Liver (tissue), 9 donors: Measurements from ENCODE around the gene ABAT. TPM values are rescaled to one million over a fixed set of nuclear protein-coding genes. Genes with fewer than 3 reads are reported as not detected.

Source experiments
- DNase-seq: peaks from one replicate; pipeline ENCODE4 v3.0.0-alpha.2; 2017; ENCODE audit warnings: low spot score
- H3K27ac ChIP-seq, 2 donors: one replicate each; pipeline ENCODE4 v1.7.0; 2013; ENCODE audit warnings: inconsistent platforms in 2 of 2, low read length in 2 of 2, control low read depth in 1 of 2, low read depth in 1 of 2, mild to moderate bottlenecking in 1 of 2
- H3K27me3 ChIP-seq, 4 donors: one replicate each; pipeline versions ENCODE4 v1.6.1 to v1.7.0; 2013; ENCODE audit warnings: low read length in 3 of 4, inconsistent platforms in 1 of 4, mild to moderate bottlenecking in 1 of 4, moderate library complexity in 1 of 4; ENCODE audit not compliant: control insufficient read depth in 4 of 4, insufficient read depth in 4 of 4
- H3K36me3 ChIP-seq, 4 donors: one replicate each; pipeline versions ENCODE4 v1.6.1 to v1.7.0; 2013; ENCODE audit warnings: low read length in 3 of 4, mild to moderate bottlenecking in 3 of 4, low read depth in 1 of 4, moderate library complexity in 1 of 4; ENCODE audit not compliant: control insufficient read depth in 4 of 4, insufficient read depth in 3 of 4
- H3K4me1 ChIP-seq, 4 donors: one replicate each; pipeline versions ENCODE4 v1.6.1 to v1.7.0; 2013; ENCODE audit warnings: low read length in 3 of 4, mild to moderate bottlenecking in 3 of 4, moderate library complexity in 1 of 4; ENCODE audit not compliant: control insufficient read depth in 4 of 4, insufficient read depth in 4 of 4
- H3K4me3 ChIP-seq, 3 donors: one replicate each; pipeline versions ENCODE4 v1.6.1 to v1.7.0; 2013; ENCODE audit warnings: low read length in 3 of 3, control low read depth in 1 of 3, low read depth in 1 of 3, mild to moderate bottlenecking in 1 of 3
- H3K9ac ChIP-seq, 2 donors: one replicate each; pipeline ENCODE4 v1.7.0; 2013; ENCODE audit warnings: low read length in 2 of 2, mild to moderate bottlenecking in 2 of 2, moderate library complexity in 2 of 2, control low read depth in 1 of 2, low read depth in 1 of 2
- H3K9me3 ChIP-seq, 4 donors: one replicate each; pipeline versions ENCODE4 v1.6.1 to v1.7.0; 2013; ENCODE audit warnings: low read length in 3 of 4; ENCODE audit not compliant: control insufficient read depth in 4 of 4
- ATF3 ChIP-seq: IDR thresholded peaks from 2 replicates; pipeline ENCODE4 v1.6.1; 2016; ENCODE audit warnings: antibody characterized with exemption
- CTCF ChIP-seq: fragments of 150-350 bp; IDR thresholded peaks from 2 replicates; pipeline ENCODE4 v1.5.1; 2017; ENCODE audit warnings: improper control_type of control experiment, low read depth, low read length; ENCODE audit not compliant: missing input control
- EGR1 ChIP-seq, 2 donors: IDR thresholded peaks; 2 replicates each; pipeline ENCODE4 v1.6.1; 2016 to 2018; ENCODE audit warnings: antibody characterized with exemption in 2 of 2, low read depth in 2 of 2
- FOXA1 ChIP-seq: IDR thresholded peaks from 2 replicates; pipeline ENCODE4 v1.6.1; 2016; ENCODE audit warnings: antibody characterized with exemption
- FOXA2 ChIP-seq: IDR thresholded peaks from 2 replicates; pipeline ENCODE4 v1.6.1; 2016; ENCODE audit warnings: antibody characterized with exemption
- GABPA ChIP-seq, 2 donors: IDR thresholded peaks in 1 of 2; conservative IDR thresholded peaks in 1 of 2; 2 replicates each; pipeline ENCODE4 v1.6.1; 2016; ENCODE audit warnings: antibody characterized with exemption in 2 of 2, mild to moderate bottlenecking in 1 of 2, moderate library complexity in 1 of 2
- HNF4A ChIP-seq, 2 donors: conservative IDR thresholded peaks; 2 replicates each; pipeline ENCODE4 v1.6.1; 2016; ENCODE audit warnings: antibody characterized with exemption in 2 of 2, mild to moderate bottlenecking in 2 of 2
- HNF4G ChIP-seq: IDR thresholded peaks from 2 replicates; pipeline ENCODE4 v1.6.1; 2016; ENCODE audit warnings: antibody characterized with exemption
- JUND ChIP-seq, 2 donors: IDR thresholded peaks; 2 replicates each; pipeline ENCODE4 v1.6.1; 2016; ENCODE audit warnings: antibody characterized with exemption in 2 of 2
- MAX ChIP-seq: IDR thresholded peaks from 2 replicates; pipeline ENCODE4 v1.6.1; 2016; ENCODE audit warnings: antibody characterized with exemption
- NR2F2 ChIP-seq: IDR thresholded peaks from 2 replicates; pipeline ENCODE4 v1.6.1; 2016; ENCODE audit warnings: antibody characterized with exemption
- RAD21 ChIP-seq, 2 donors: IDR thresholded peaks; 2 replicates each; pipeline ENCODE4 v1.6.1; 2016; ENCODE audit warnings: antibody characterized with exemption in 2 of 2, mild to moderate bottlenecking in 2 of 2
- REST ChIP-seq: IDR thresholded peaks from 2 replicates; pipeline ENCODE4 v1.6.1; 2016; ENCODE audit warnings: antibody characterized with exemption, mild to moderate bottlenecking
- RXRA ChIP-seq, 2 donors: IDR thresholded peaks; 2 replicates each; pipeline ENCODE4 v1.6.1; 2017 to 2018; ENCODE audit warnings: antibody characterized with exemption in 2 of 2, mild to moderate bottlenecking in 1 of 2
- SP1 ChIP-seq: IDR thresholded peaks from 2 replicates; pipeline ENCODE4 v1.6.1; 2018; ENCODE audit warnings: antibody characterized with exemption, mild to moderate bottlenecking
- TAF1 ChIP-seq: conservative IDR thresholded peaks from 2 replicates; pipeline ENCODE4 v1.6.1; 2016; ENCODE audit warnings: antibody characterized with exemption, mild to moderate bottlenecking
- YY1 ChIP-seq: IDR thresholded peaks from 2 replicates; pipeline ENCODE4 v1.6.1; 2016; ENCODE audit warnings: antibody characterized with exemption, mild to moderate bottlenecking
- ZBTB33 ChIP-seq: IDR thresholded peaks from 2 replicates; pipeline ENCODE4 v1.6.1; 2016; ENCODE audit warnings: antibody characterized with exemption
- WGBS: extraction: QIAGEN DNeasy Blood & Tissue Kit; methylation state at CpG from one replicate; pipeline ENCODE4 v1.1.7; 2013; 5-methylcytosine and 5-hydroxymethylcytosine counted together
- polyA plus RNA-seq, 2 donors: library from polyadenylated mRNA; stranded (reverse) in 1 of 2; unstranded in 1 of 2; fragments of 200-250 nt in 1 of 2; fragments of >200 nt in 1 of 2; fragmentation: Nextera tagmentation in 1 of 2; extraction: Ambion mirVana in 1 of 2; gene quantifications; one replicate each; pipeline versions ENCODE4 v1.2.1 to v1.2.3, GENCODE V29; 2013 to 2015
- total RNA-seq, 2 donors: library from RNA; depleted of rRNA; stranded (reverse); fragments of >200 nt; gene quantifications; one replicate each; pipeline ENCODE4 v1.2.3, GENCODE V29; 2014
- donor health status: healthy.
- donor health status: healthy.
- donor health status: healthy.
- donor health status: healthy.
- donor health status: healthy.

ABAT gene
- total and polyA plus RNA-seq, 4 donors, result 52.4 to 205 (median 141) TPM

- no peak for TF ChIP-seq CTCF
- TF ChIP-seq HNF4A (conservative IDR thresholded peaks at IDR 0.05), result no peak
- no peak for TF ChIP-seq EGR1 (IDR thresholded peaks at IDR 0.05; ENCODE audit: low read depth in 2 of 2)
- no peak for TF ChIP-seq TAF1
- no peak for TF ChIP-seq RXRA (IDR thresholded peaks at IDR 0.05)
- TF ChIP-seq YY1, result no peak
- TF ChIP-seq MAX, result no peak
Observed at GRCh38 chr16:8713635-8714172, 39.3 kb downstream of the ABAT start (continued).

- no peak for DNase-seq
- 89% methylated on average over 7 of the region's 7 CpGs for WGBS
Observed at GRCh38 chr16:8714174-8714573, 39.8 kb downstream of the ABAT start.

More at GRCh38 chr16:8714174-8714573, 39.8 kb downstream of the ABAT start:
- no peak overlapping the region for H3K27ac ChIP-seq
- H3K27me3 ChIP-seq, result no peaks in the 10 kb centered on the region
- peaks cover 0 to 1% (median 0%) of the 10 kb centered on the region in 4 donors for H3K9me3 ChIP-seq
- TF ChIP-seq EGR1 (IDR thresholded peaks at IDR 0.05; ENCODE audit: low read depth in 2 of 2), result no peak
- no peak for TF ChIP-seq YY1
- TF ChIP-seq FOXA2, result no peak
- TF ChIP-seq RXRA (IDR thresholded peaks at IDR 0.05), result no peak
- TF ChIP-seq SP1, result no peak
- TF ChIP-seq ATF3, result no peak
- no peak for TF ChIP-seq HNF4G
- no peak for TF ChIP-seq NR2F2
- TF ChIP-seq MAX, result no peak
- TF ChIP-seq FOXA1, result no peak
- no peak for TF ChIP-seq REST
- TF ChIP-seq ZBTB33, result no peak
- no peak for TF ChIP-seq TAF1
- TF ChIP-seq CTCF, result no peak
- TF ChIP-seq HNF4A (conservative IDR thresholded peaks at IDR 0.05), result no peak
- no peak for TF ChIP-seq GABPA (IDR thresholded peaks at IDR 0.05 in 1 of 2, conservative IDR thresholded peaks at IDR 0.05 in 1 of 2)
- TF ChIP-seq JUND (IDR thresholded peaks at IDR 0.05), result no peak
- TF ChIP-seq RAD21 (IDR thresholded peaks at IDR 0.05), result no peak
- H3K4me1 ChIP-seq, result no peaks in the 10 kb centered on the region
- H3K4me3 ChIP-seq, result no peak overlapping the region
- H3K9ac ChIP-seq, result no peak overlapping the region
- H3K36me3 ChIP-seq, result peaks cover 0 to 19% (median 5%) of the 10 kb centered on the region in 4 donors
